ENCODE results near the gene CAB39L. TPM values are rescaled to one million over a fixed set of nuclear protein-coding genes. Genes with fewer than 3 reads are reported as not detected.

The CAB39L gene
- total and polyA plus RNA-seq, 9 of the 15 experiments (the other 6 are each of a cell fraction or from before 2014, with no cell fraction given): 1.1 to 4.2 (median 2.6) TPM

DNA sequence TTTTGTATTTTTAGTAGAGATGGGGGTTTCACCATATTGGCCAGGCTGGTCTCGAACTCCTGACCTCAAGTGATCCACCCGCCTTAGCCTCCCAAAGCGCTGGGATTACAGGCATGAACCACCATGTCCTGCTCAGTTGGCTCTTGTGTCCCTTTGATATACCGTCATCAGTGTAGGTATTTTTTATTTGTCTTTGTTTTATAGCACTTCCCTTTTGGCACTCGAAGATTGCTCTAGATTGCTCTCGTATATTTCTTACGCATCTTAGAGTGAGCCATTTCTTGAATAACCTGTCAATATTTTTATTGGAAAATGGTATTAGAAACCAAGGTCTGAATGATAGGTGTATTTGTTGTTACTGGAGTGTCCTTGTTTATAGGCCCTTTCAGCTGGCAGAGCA lies 9.6 kb upstream of the CAB39L start:
- ChIA-PET CTCF (ENCODE audit: low intra/inter-chr PET ratio) (no interaction called here), POLR2A (interaction anchor here (1.1 kb wide), 1 partner anchor 9 kb away, joined by 3 read pairs; no protein-coding TSS in a partner anchor)
- Histone ChIP-seq H3K4me1 (replicated peaks in 1 of 2; ENCODE audit: control insufficient read depth in 2 of 2, insufficient read depth in 2 of 2, low read length in 2 of 2) (no peaks in the 10 kb centered on the region), H2AFZ (ENCODE audit: low read depth, low read length) (no peak overlapping the region), H3K79me2 (ENCODE audit: control insufficient read depth, insufficient read depth, low read length) (peaks cover 21% of the 10 kb centered on the region), H3K9me3 (replicated peaks; ENCODE audit: control insufficient read depth, insufficient read depth, low read depth, low read length) (no peaks in the 10 kb centered on the region), H3K36me3 (ENCODE audit: control insufficient read depth, insufficient read depth, low read length) (no peaks in the 10 kb centered on the region), H4K20me1 (replicated peaks; ENCODE audit: control insufficient read depth, insufficient read depth, low read length) (no peaks in the 10 kb centered on the region), H3K4me2 (ENCODE audit: insufficient read depth, low read length) (no peak overlapping the region), H3K27ac (ENCODE audit: extremely low read depth, low read depth, low read length) (no peak overlapping the region), H3K9ac (ENCODE audit: insufficient read depth in 1 of 2, low read depth in 2 of 2, low read length in 2 of 2) (no peak overlapping the region), H3K9me1 (ENCODE audit: control insufficient read depth, insufficient read depth, low read length) (no peaks in the 10 kb centered on the region), H3K27me3 (ENCODE audit: control insufficient read depth in 2 of 2, insufficient read depth in 2 of 2, low read length in 2 of 2) (no peaks in the 10 kb centered on the region), H3K4me3 (no peak overlapping the region)
- intact Hi-C loops (cut with micrococcal nuclease) (no loop called here), in situ Hi-C loops (cut with MboI) (no loop called here)
- WGBS (ENCODE audit: insufficient coverage, low coverage, missing lambda C conversion rate): 77% methylated on average over 6 of the region's 7 CpGs
- ATAC-seq (no peak), DNase-seq (ENCODE audit: extremely low read depth in 1 of 4, low spot score in 3 of 4) (no peak), FAIRE-seq (no peak)
- TF ChIP-seq ZBTB8A (IDR thresholded peaks at IDR 0.05; ENCODE audit: partially characterized antibody): no peak
- TF ChIP-seq KLF13 (tag; IDR thresholded peaks at IDR 0.05; ENCODE audit: borderline replicate concordance, low read depth): no peak
- TF ChIP-seq ZEB2 (IDR thresholded peaks at IDR 0.05): no peak
- no peak for TF ChIP-seq EHMT2 (IDR thresholded peaks at IDR 0.05)
- no peak for TF ChIP-seq SMC3 (conservative IDR thresholded peaks at IDR 0.05; ENCODE audit: insufficient read depth, low read depth, low read length)
- no peak for TF ChIP-seq PTTG1 (tag; IDR thresholded peaks at IDR 0.05; ENCODE audit: low read depth)
- TF ChIP-seq HDGF (IDR thresholded peaks at IDR 0.05): no peak
- no peak for TF ChIP-seq PHTF2 (CRISPR knock-in tag; IDR thresholded peaks at IDR 0.05)
- TF ChIP-seq SMAD3 (CRISPR knock-in tag; conservative IDR thresholded peaks at IDR 0.05): no peak
- no peak for TF ChIP-seq MEIS2 (IDR thresholded peaks at IDR 0.05; ENCODE audit: partially characterized antibody)
- no peak for TF ChIP-seq ZNF589 (CRISPR knock-in tag; IDR thresholded peaks at IDR 0.05; ENCODE audit: low read depth)
- BruUV-seq (replicated peaks): no TSS peak

Data from K562 (cell line).